ENCODE data around the gene SYTL5.

DNA sequence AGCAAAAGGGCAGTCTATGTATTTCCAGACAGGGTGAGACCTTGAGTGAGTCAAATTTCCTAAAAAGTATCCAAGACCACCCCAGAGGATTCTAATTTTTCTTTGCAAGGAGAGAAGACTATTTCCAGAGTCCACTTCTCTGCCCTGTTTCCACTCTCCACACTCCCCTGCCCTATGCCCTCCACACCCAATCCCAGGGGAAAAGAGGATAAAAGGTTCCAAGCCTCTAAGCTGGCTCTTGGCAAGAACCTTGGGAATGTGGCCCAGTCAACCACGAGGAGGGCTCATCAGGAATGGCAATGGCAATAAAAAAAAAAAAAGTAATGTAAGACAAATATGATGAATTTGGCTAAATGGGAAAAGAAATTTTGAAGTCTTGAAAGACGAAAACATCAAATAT lies 148.5 kb downstream of the SYTL5 start:
- TF ChIP-seq POLR2AphosphoS5 (IDR thresholded peaks at IDR 0.05; ENCODE audit: low read depth) (no peak), NANOG (IDR thresholded peaks at IDR 0.05; ENCODE audit: borderline replicate concordance) (no peak), EZH2 (IDR thresholded peaks at IDR 0.05; ENCODE audit: low read depth, unreplicated experiment) (no peak), ZNF331 (CRISPR knock-in tag; IDR thresholded peaks at IDR 0.05; ENCODE audit: low read depth) (no peak), JUNB (IDR thresholded peaks at IDR 0.05; ENCODE audit: unreplicated experiment) (no peak), ZNF114 (CRISPR knock-in tag; IDR thresholded peaks at IDR 0.05) (no peak), EZH2phosphoT487 (IDR thresholded peaks at IDR 0.05; ENCODE audit: unreplicated experiment) (no peak)
- TF ChIP-seq, protein P1, sequence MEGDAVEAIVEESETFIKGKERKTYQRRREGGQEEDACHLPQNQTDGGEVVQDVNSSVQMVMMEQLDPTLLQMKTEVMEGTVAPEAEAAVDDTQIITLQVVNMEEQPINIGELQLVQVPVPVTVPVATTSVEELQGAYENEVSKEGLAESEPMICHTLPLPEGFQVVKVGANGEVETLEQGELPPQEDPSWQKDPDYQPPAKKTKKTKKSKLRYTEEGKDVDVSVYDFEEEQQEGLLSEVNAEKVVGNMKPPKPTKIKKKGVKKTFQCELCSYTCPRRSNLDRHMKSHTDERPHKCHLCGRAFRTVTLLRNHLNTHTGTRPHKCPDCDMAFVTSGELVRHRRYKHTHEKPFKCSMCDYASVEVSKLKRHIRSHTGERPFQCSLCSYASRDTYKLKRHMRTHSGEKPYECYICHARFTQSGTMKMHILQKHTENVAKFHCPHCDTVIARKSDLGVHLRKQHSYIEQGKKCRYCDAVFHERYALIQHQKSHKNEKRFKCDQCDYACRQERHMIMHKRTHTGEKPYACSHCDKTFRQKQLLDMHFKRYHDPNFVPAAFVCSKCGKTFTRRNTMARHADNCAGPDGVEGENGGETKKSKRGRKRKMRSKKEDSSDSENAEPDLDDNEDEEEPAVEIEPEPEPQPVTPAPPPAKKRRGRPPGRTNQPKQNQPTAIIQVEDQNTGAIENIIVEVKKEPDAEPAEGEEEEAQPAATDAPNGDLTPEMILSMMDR (conservative IDR thresholded peaks at IDR 0.05; ENCODE audit: low read depth in 2 of 2), result no peak
- TF ChIP-seq, protein P2, sequence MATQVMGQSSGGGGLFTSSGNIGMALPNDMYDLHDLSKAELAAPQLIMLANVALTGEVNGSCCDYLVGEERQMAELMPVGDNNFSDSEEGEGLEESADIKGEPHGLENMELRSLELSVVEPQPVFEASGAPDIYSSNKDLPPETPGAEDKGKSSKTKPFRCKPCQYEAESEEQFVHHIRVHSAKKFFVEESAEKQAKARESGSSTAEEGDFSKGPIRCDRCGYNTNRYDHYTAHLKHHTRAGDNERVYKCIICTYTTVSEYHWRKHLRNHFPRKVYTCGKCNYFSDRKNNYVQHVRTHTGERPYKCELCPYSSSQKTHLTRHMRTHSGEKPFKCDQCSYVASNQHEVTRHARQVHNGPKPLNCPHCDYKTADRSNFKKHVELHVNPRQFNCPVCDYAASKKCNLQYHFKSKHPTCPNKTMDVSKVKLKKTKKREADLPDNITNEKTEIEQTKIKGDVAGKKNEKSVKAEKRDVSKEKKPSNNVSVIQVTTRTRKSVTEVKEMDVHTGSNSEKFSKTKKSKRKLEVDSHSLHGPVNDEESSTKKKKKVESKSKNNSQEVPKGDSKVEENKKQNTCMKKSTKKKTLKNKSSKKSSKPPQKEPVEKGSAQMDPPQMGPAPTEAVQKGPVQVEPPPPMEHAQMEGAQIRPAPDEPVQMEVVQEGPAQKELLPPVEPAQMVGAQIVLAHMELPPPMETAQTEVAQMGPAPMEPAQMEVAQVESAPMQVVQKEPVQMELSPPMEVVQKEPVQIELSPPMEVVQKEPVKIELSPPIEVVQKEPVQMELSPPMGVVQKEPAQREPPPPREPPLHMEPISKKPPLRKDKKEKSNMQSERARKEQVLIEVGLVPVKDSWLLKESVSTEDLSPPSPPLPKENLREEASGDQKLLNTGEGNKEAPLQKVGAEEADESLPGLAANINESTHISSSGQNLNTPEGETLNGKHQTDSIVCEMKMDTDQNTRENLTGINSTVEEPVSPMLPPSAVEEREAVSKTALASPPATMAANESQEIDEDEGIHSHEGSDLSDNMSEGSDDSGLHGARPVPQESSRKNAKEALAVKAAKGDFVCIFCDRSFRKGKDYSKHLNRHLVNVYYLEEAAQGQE (IDR thresholded peaks at IDR 0.05; ENCODE audit: unreplicated experiment), result no peak

Data from GM23338 (cell line).